PC-9 (cell line): ENCODE data around the gene DHPS. TPM values are rescaled to one million over a fixed set of nuclear protein-coding genes. Genes with fewer than 3 reads are reported as not detected.
A peak's percentile ranks its signal among the peaks of the same experiment; 100 is the strongest.

Experiments used
- BruUV-seq: library from RNA; stranded (reverse); fragments of 400-500 nt; replicated peaks from 2 replicates; lab custom pipeline; 2021; lab: Mats Ljungman, UMichigan
- CTCF ChIA-PET: fragments of 300-600 bp; sonication (Branson Sonifier 250); formaldehyde crosslinking; loops from one replicate; lab custom pipeline; 2022; ENCODE audit warnings: antibody characterized with exemption; lab: Charles Lee
- POLR2A ChIA-PET: fragments of 300-600 bp; sonication (Branson Sonifier 250); formaldehyde crosslinking; loops from one replicate; lab custom pipeline; 2022; ENCODE audit warnings: antibody characterized with exemption; ENCODE audit not compliant: unreplicated experiment; lab: Charles Lee
- DNase-seq, 2 experiments: peaks; one replicate each; pipeline versions ENCODE4 v3.0.0 to v3.0.0-alpha.2; 2015 to 2022; ENCODE audit warnings: mixed read lengths in 1 of 2
- H2AFZ ChIP-seq: fragments of 200-600 bp; sonication (generic); 2 replicates; pipeline ENCODE4 v1.8.1; 2017; ENCODE audit warnings: antibody characterized with exemption
- H3F3A ChIP-seq: fragments of 200-600 bp; sonication (generic); 2 replicates; pipeline ENCODE4 v1.8.1; 2017; ENCODE audit warnings: antibody characterized with exemption, mild to moderate bottlenecking, low read depth; ENCODE audit not compliant: insufficient read depth
- H3K27ac ChIP-seq: fragments of 200-600 bp; sonication (generic); 2 replicates; pipeline ENCODE4 v1.6.1; 2016; ENCODE audit warnings: mixed run types
- H3K27me3 ChIP-seq: fragments of 200-600 bp; sonication (generic); 2 replicates; pipeline ENCODE4 v1.6.1; 2016; ENCODE audit warnings: low read depth, mixed run types; ENCODE audit not compliant: insufficient read depth
- H3K36me3 ChIP-seq: fragments of 200-600 bp; sonication (generic); 2 replicates; pipeline ENCODE4 v1.6.1; 2016; ENCODE audit warnings: low read depth, mixed run types
- H3K4me1 ChIP-seq: fragments of 200-600 bp; sonication (generic); replicated peaks from 2 replicates; pipeline ENCODE4 v1.6.1; 2016; ENCODE audit warnings: mixed run types; ENCODE audit not compliant: insufficient read depth
- H3K4me2 ChIP-seq: fragments of 200-600 bp; sonication (generic); 2 replicates; pipeline ENCODE4 v1.6.1; 2017; ENCODE audit warnings: mixed run types
- H3K4me3 ChIP-seq: fragments of 200-600 bp; sonication (generic); 2 replicates; pipeline ENCODE4 v1.6.1; 2016; ENCODE audit warnings: mixed run types
- H3K79me2 ChIP-seq: fragments of 200-600 bp; sonication (generic); 2 replicates; pipeline ENCODE4 v1.6.1; 2017; ENCODE audit warnings: low read depth, mixed run types
- H3K9me2 ChIP-seq: fragments of 200-600 bp; sonication (generic); 2 replicates; pipeline ENCODE4 v1.8.1; 2017; ENCODE audit warnings: mild to moderate bottlenecking; ENCODE audit not compliant: insufficient read depth
- H3K9me3 ChIP-seq: fragments of 200-600 bp; sonication (generic); 2 replicates; pipeline ENCODE4 v1.8.1; 2016; ENCODE audit warnings: low read depth; ENCODE audit not compliant: insufficient read depth
- H4K20me1 ChIP-seq: fragments of 200-600 bp; sonication (generic); 2 replicates; pipeline ENCODE4 v1.8.1; 2017; ENCODE audit not compliant: insufficient read depth
- EZH2 ChIP-seq: fragments of 200-600 bp; sonication (generic); IDR thresholded peaks from 2 replicates; pipeline ENCODE4 v1.8.0; 2017; ENCODE audit warnings: antibody characterized with exemption, low read depth
- intact Hi-C: fragments of 100-400 bp; cut with micrococcal nuclease; formaldehyde crosslinking; loops from one replicate; pipeline ENCODE4 v1.10.0; 2022; ENCODE audit not compliant: unreplicated experiment
- total RNA-seq: library from RNA; stranded (reverse); gene quantifications from 2 replicates; pipeline ENCODE4 v1.2.3, GENCODE V29; 2021
- TF ChIP-seq, protein P1 (sequence below): fragments of 200-600 bp; sonication (generic); conservative IDR thresholded peaks from 2 replicates; pipeline ENCODE4 v1.6.1; 2017; ENCODE audit warnings: mixed run types, antibody characterized with exemption, mild to moderate bottlenecking, moderate library complexity

DHPS gene
- total RNA-seq, 1 experiment from 2014 or later: 106 TPM

DNA sequence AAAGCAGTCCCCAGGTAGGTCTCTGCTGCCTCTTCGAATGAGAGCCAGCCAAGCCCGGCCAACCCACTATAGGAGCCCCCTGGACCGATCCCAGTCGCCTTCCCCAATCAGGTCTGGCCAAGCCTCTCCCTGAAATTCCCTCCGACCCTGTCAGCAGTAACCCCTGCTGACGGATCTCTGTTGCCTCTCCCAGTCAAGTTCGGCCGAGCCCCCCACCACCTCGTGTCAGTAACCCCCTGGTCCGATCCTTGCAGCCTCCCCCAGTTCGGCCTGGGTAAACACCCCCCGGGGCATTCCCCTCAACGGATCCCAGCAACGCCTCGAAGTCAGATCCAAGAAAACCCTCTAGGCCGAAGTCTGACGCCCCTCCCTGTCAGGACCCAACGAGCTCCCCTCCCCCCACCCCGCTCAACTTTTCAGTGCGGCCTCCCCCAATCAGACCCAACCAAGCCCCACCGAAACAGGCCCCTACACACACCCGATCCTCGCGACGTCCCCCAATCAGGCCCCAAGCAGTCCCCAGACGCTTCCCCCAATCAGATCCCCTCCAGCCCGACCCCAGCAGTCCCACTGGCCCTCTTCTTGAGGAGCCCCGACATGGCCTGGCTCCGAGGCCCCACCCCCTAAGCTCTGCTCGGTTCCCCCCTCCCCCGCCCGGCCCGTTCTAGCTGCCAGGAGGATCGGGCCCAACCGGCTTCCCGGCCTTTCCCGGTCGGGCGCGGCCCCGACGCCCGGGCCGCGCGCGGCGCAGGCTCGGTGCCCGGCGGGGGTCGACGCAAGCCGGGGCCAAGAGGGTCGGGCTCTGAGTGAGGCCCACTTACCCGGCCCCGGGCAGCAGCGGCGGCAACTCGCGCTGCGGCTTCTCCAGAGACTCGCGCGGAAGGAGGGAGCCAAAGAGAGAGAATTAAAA lies 40.2 kb upstream of the DHPS start:
- intact Hi-C loops: no loop called here
- TF ChIP-seq, protein P1, sequence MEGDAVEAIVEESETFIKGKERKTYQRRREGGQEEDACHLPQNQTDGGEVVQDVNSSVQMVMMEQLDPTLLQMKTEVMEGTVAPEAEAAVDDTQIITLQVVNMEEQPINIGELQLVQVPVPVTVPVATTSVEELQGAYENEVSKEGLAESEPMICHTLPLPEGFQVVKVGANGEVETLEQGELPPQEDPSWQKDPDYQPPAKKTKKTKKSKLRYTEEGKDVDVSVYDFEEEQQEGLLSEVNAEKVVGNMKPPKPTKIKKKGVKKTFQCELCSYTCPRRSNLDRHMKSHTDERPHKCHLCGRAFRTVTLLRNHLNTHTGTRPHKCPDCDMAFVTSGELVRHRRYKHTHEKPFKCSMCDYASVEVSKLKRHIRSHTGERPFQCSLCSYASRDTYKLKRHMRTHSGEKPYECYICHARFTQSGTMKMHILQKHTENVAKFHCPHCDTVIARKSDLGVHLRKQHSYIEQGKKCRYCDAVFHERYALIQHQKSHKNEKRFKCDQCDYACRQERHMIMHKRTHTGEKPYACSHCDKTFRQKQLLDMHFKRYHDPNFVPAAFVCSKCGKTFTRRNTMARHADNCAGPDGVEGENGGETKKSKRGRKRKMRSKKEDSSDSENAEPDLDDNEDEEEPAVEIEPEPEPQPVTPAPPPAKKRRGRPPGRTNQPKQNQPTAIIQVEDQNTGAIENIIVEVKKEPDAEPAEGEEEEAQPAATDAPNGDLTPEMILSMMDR: no peak
- no peak for TF ChIP-seq EZH2
- POLR2A ChIA-PET: interaction anchor here (0.6 kb wide), 2 partner anchors 65 to 445 kb away, joined by 5 to 6 read pairs; no protein-coding TSS in a partner anchor
- no TSS peak for BruUV-seq
- Histone ChIP-seq H2AFZ (peak overlapping the region; percentile 47; the same call in 1 of the 2 replicates), H4K20me1 (peaks cover 24% of the 10 kb centered on the region; the same call in 1 of the 2 replicates), H3K4me2 (peak overlapping the region; percentile 100), H3K36me3 (peaks cover 31% of the 10 kb centered on the region), H3K27ac (peak overlapping the region; percentile 42), H3K79me2 (peaks cover 69% of the 10 kb centered on the region), H3K27me3 (no peaks in the 10 kb centered on the region), H3K9me2 (no peaks in the 10 kb centered on the region), H3F3A (peaks cover 63% of the 10 kb centered on the region), H3K9me3 (no peaks in the 10 kb centered on the region), H3K4me1 (peaks cover 14% of the 10 kb centered on the region; the same call in 1 of the 2 replicates), H3K4me3 (peak overlapping the region; percentile 76)
- peak; percentile 42 to 52 for DNase-seq
- CTCF ChIA-PET: interaction anchor here (0.6 kb wide), 2 partner anchors 38 to 1858 kb away, joined by 4 read pairs; no protein-coding TSS in a partner anchor

DNA sequence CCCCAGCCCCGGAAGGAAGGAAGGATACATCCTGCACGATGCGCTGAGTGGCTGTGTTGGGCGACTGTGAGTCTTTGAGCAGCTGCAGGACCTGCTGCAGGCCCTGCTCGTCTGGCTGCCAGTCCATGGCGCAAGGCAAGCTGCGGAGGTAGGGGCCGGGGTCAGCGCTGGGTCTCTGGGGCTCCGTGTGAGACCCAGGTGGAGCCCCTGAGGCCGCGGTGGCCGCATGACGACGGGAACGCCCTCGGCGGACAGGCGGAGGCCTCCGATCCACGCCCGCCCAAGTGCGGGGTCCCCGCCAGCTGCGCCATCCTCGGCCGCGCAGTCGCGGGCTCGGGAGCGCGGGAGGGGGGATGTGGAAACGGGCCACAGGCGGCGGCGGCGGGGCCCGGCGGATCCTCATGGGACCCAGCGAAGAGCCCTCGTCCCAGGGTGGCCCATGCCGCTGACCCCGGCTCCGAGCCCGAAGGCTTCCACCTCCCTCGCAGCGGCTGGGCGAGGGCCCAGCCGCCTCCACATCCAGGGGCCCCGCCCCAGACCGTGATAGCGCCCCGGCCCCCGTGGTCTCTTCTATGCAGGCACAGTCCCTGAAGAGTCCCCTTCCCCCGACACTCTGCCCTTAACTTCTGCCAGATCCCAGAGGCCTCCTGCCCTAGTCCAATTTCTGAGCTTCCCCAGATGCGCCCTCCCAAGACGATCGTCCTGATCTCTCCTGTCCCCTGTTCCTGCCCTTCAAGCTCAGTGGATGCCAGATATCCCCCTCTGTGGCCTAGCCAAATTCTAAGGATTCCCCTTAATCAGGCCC lies 39.4 kb upstream of the DHPS start:
- H3K36me3 ChIP-seq: peaks cover 36% of the 10 kb centered on the region
- POLR2A ChIA-PET: interaction anchor here (0.6 kb wide), 1 partner anchor 446 kb away, joined by 5 read pairs; no protein-coding TSS in a partner anchor
- 0 out of 2 replicates have a peak overlapping the region, but pooled peaks have one; percentile 47 for H2AFZ ChIP-seq
- H3K9me3 ChIP-seq: no peaks in the 10 kb centered on the region
- peak overlapping the region; percentile 42 for H3K27ac ChIP-seq
- peaks cover 64% of the 10 kb centered on the region for H3F3A ChIP-seq
- intact Hi-C loops: no loop called here
- H3K9me2 ChIP-seq: no peaks in the 10 kb centered on the region
- peak overlapping the region; percentile 76 for H3K4me3 ChIP-seq
- peaks cover 14% of the 10 kb centered on the region; the same call in 1 of the 2 replicates for H3K4me1 ChIP-seq
- peak overlapping the region; percentile 100 for H3K4me2 ChIP-seq
- peaks cover 77% of the 10 kb centered on the region for H3K79me2 ChIP-seq
- H4K20me1 ChIP-seq: peaks cover 31% of the 10 kb centered on the region; the same call in 1 of the 2 replicates
- H3K27me3 ChIP-seq: no peaks in the 10 kb centered on the region
- no peak for DNase-seq
- CTCF ChIA-PET: interaction anchor here (0.6 kb wide), 1 partner anchor 38 kb away, joined by 4 read pairs; no protein-coding TSS in a partner anchor
- BruUV-seq: no TSS peak
- TF ChIP-seq, protein P1: no peak
- TF ChIP-seq EZH2: no peak

DNA sequence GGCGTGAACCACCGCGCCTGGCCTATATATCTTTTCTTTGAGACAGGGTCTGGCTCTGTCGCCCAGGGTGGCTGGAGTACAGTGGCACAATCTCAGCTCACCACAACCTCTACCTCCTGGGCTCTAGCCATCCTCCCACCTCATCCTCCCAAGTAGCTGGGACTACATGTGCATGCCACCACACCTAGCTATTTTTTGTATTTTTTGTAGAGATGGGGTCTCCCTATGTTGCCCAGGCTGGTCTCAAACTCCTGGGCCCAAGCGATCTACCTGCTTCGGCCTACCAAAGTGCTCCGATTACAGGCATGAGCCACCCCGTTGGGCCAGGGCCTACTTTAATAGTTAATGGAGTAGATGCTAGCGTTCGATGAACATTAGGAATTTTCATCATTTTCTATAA lies 38.6 kb upstream of the DHPS start:
- no TSS peak for BruUV-seq
- Histone ChIP-seq H3K79me2 (peaks cover 83% of the 10 kb centered on the region), H3K9me2 (no peaks in the 10 kb centered on the region), H3K4me2 (peak overlapping the region; percentile 100; the same call in 1 of the 2 replicates), H3K27me3 (no peaks in the 10 kb centered on the region), H3K27ac (no peak overlapping the region), H4K20me1 (peaks cover 33% of the 10 kb centered on the region; the same call in 1 of the 2 replicates), H3K4me3 (peak overlapping the region; percentile 76), H2AFZ (no peak overlapping the region), H3F3A (peaks cover 64% of the 10 kb centered on the region), H3K9me3 (no peaks in the 10 kb centered on the region), H3K36me3 (peaks cover 40% of the 10 kb centered on the region), H3K4me1 (peaks cover 14% of the 10 kb centered on the region; the same call in 1 of the 2 replicates)
- ChIA-PET POLR2A (no interaction called here), CTCF (no interaction called here)
- DNase-seq: no peak
- intact Hi-C loops: no loop called here
- no peak for TF ChIP-seq EZH2
- TF ChIP-seq, protein P1: no peak
